NCI-H524 (cell line): ENCODE data around the gene INS.

Experiments used
- DNase-seq, 2 experiments: peaks; one replicate each; lab custom pipeline; 2025; lab: John Stamatoyannopoulos, UW

The INS gene

GRCh38 chr11:2198621-2199365 lies 37.8 kb upstream of the INS start:
- no peak for DNase-seq

- DNase-seq, result no peak
These were observed 36.9 kb upstream of the INS start for GRCh38 chr11:2197771-2198520.

- peak; percentile 22 to 69 for DNase-seq
These were observed 36.2 kb upstream of the INS start for GRCh38 chr11:2196970-2197770.

GRCh38 chr11:2195756-2196088 lies 34.7 kb upstream of the INS start:
- no peak for DNase-seq

- DNase-seq, result peak; percentile 58 to 85
These were observed 34.1 kb upstream of the INS start for GRCh38 chr11:2194877-2195755.

- DNase-seq, result peak in 1 of 2 experiments; percentile 27
These were observed 33.0 kb upstream of the INS start for GRCh38 chr11:2193888-2194595.

- DNase-seq, result no peak
These were observed 32.3 kb upstream of the INS start for GRCh38 chr11:2193099-2193887.

- DNase-seq, result no peak
These were observed 31.4 kb upstream of the INS start for GRCh38 chr11:2192435-2192834.

- DNase-seq, result no peak
These were observed 30.9 kb upstream of the INS start for GRCh38 chr11:2191883-2192282.

- peak; percentile 60 to 88 for DNase-seq
These were observed 29.9 kb upstream of the INS start for GRCh38 chr11:2190657-2191471.

- DNase-seq, result no peak
These were observed 29.1 kb upstream of the INS start for GRCh38 chr11:2189938-2190656.

GRCh38 chr11:2188745-2189144 lies 27.7 kb upstream of the INS start:
- no peak for DNase-seq

GRCh38 chr11:2187280-2187707 lies 26.3 kb upstream of the INS start:
- DNase-seq, result no peak

GRCh38 chr11:2186669-2187279 lies 25.8 kb upstream of the INS start:
- peak; percentile 23 to 79 for DNase-seq

GRCh38 chr11:2185324-2186085 lies 24.5 kb upstream of the INS start:
- DNase-seq, result no peak

GRCh38 chr11:2182692-2183474 lies 21.9 kb upstream of the INS start:
- DNase-seq, result no peak

- no peak for DNase-seq
These were observed 21.1 kb upstream of the INS start for GRCh38 chr11:2182075-2182474.
